G401 (cell line): ENCODE data around the gene ATG2A. TPM values are rescaled to one million over a fixed set of nuclear protein-coding genes. Genes with fewer than 3 reads are reported as not detected.

Experiments used
- DNase-seq: peaks from one replicate; pipeline ENCODE4 v3.0.0-alpha.2; 2015; ENCODE audit warnings: low spot score
- in situ Hi-C: cut with HindIII; loops from 2 replicates; pipeline ENCODE4 v1.10.0; 2016; ENCODE audit warnings: low sequenced_read_pairs, mixed read lengths
- total RNA-seq: library from RNA; depleted of rRNA; stranded (reverse); fragments of >200 nt; shearing (Covaris generic); gene quantifications from 2 replicates; pipeline ENCODE4 v1.2.3, GENCODE V29; 2014

Gene ATG2A
- total RNA-seq, 1 experiment from 2014 or later: 20.5 TPM

GRCh38 chr11:64891215-64891848 lies 25.7 kb downstream of the ATG2A start:
- in situ Hi-C loops: loop anchor here (5.0 kb wide), 1 partner anchor 44 kb away; no protein-coding TSS in a partner anchor
- DNase-seq: no peak

- DNase-seq: peak; percentile 82
- in situ Hi-C loops: loop anchor here (5.0 kb wide), 1 partner anchor 43 kb away; no protein-coding TSS in a partner anchor
Measured at GRCh38 chr11:64890522-64890939, 26.5 kb downstream of the ATG2A start.

GRCh38 chr11:64888729-64889511 lies 28.1 kb downstream of the ATG2A start:
- in situ Hi-C loops: no loop called here
- no peak for DNase-seq

- in situ Hi-C loops: no loop called here
- no peak for DNase-seq
Measured at GRCh38 chr11:64888406-64888728, 28.6 kb downstream of the ATG2A start.

GRCh38 chr11:64887757-64888405 lies 29.1 kb downstream of the ATG2A start:
- peak; percentile 82 for DNase-seq
- in situ Hi-C loops: no loop called here

GRCh38 chr11:64887234-64887756 lies 29.7 kb downstream of the ATG2A start:
- DNase-seq: no peak
- in situ Hi-C loops: no loop called here

GRCh38 chr11:64885367-64886286 lies 31.4 kb downstream of the ATG2A start:
- in situ Hi-C loops: no loop called here
- no peak for DNase-seq

- in situ Hi-C loops: no loop called here
- no peak for DNase-seq
Measured at GRCh38 chr11:64884019-64884418, 33.0 kb downstream of the ATG2A start.

- DNase-seq: no peak
- in situ Hi-C loops: no loop called here
Measured at GRCh38 chr11:64883575-64883974, 33.4 kb downstream of the ATG2A start.

GRCh38 chr11:64882243-64882642 lies 34.8 kb downstream of the ATG2A start:
- no peak for DNase-seq
- in situ Hi-C loops: no loop called here

- in situ Hi-C loops: no loop called here
- no peak for DNase-seq
Measured at GRCh38 chr11:64881476-64881875, 35.5 kb downstream of the ATG2A start.

GRCh38 chr11:64880240-64881001 lies 36.6 kb downstream of the ATG2A start:
- no peak for DNase-seq
- in situ Hi-C loops: no loop called here

- DNase-seq: no peak
- in situ Hi-C loops: no loop called here
Measured at GRCh38 chr11:64879244-64879900, 37.6 kb downstream of the ATG2A start.

GRCh38 chr11:64878494-64879243 lies 38.3 kb downstream of the ATG2A start, which contains the start of gene EHD1:
Gene EHD1 (minus strand): TSS chr11:64878621. CDS start chr11:64878464, 157 bp downstream.
- in situ Hi-C loops: no loop called here
- DNase-seq: peak; percentile 99

GRCh38 chr11:64878223-64878493 lies 38.9 kb downstream of the ATG2A start:
- no peak for DNase-seq
- in situ Hi-C loops: no loop called here

GRCh38 chr11:64877390-64878222 lies 39.4 kb downstream of the ATG2A start:
- DNase-seq: no peak
- in situ Hi-C loops: no loop called here
